Panc1 (cell line): ENCODE data around the gene AHCY.

ENCODE experiments used
- POLR2AphosphoS5 ChIP-seq: IDR thresholded peaks from 2 replicates; pipeline ENCODE4 v1.6.1; 2012; ENCODE audit warnings: mild to moderate bottlenecking, low read depth, low read length, moderate library complexity
- TF ChIP-seq, protein P1 (sequence below): fragments of 450-650 bp; IDR thresholded peaks from 2 replicates; pipeline ENCODE4 v1.5.1; 2017; ENCODE audit warnings: mild to moderate bottlenecking
- TF ChIP-seq, protein P2 (sequence below), 2 experiments: IDR thresholded peaks; 2 replicates each; pipeline ENCODE4 v1.6.1; 2011 to 2012; ENCODE audit warnings: low read depth in 2 of 2, control low read depth in 1 of 2, low read length in 1 of 2, mild to moderate bottlenecking in 1 of 2, moderate library complexity in 1 of 2; ENCODE audit not compliant: insufficient read depth in 1 of 2

GRCh38 chr20:34254979-34255378 is 48.2 kb downstream of the AHCY start:
- TF ChIP-seq, protein P1, sequence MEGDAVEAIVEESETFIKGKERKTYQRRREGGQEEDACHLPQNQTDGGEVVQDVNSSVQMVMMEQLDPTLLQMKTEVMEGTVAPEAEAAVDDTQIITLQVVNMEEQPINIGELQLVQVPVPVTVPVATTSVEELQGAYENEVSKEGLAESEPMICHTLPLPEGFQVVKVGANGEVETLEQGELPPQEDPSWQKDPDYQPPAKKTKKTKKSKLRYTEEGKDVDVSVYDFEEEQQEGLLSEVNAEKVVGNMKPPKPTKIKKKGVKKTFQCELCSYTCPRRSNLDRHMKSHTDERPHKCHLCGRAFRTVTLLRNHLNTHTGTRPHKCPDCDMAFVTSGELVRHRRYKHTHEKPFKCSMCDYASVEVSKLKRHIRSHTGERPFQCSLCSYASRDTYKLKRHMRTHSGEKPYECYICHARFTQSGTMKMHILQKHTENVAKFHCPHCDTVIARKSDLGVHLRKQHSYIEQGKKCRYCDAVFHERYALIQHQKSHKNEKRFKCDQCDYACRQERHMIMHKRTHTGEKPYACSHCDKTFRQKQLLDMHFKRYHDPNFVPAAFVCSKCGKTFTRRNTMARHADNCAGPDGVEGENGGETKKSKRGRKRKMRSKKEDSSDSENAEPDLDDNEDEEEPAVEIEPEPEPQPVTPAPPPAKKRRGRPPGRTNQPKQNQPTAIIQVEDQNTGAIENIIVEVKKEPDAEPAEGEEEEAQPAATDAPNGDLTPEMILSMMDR: no peak
- TF ChIP-seq POLR2AphosphoS5: no peak
- TF ChIP-seq, protein P2, sequence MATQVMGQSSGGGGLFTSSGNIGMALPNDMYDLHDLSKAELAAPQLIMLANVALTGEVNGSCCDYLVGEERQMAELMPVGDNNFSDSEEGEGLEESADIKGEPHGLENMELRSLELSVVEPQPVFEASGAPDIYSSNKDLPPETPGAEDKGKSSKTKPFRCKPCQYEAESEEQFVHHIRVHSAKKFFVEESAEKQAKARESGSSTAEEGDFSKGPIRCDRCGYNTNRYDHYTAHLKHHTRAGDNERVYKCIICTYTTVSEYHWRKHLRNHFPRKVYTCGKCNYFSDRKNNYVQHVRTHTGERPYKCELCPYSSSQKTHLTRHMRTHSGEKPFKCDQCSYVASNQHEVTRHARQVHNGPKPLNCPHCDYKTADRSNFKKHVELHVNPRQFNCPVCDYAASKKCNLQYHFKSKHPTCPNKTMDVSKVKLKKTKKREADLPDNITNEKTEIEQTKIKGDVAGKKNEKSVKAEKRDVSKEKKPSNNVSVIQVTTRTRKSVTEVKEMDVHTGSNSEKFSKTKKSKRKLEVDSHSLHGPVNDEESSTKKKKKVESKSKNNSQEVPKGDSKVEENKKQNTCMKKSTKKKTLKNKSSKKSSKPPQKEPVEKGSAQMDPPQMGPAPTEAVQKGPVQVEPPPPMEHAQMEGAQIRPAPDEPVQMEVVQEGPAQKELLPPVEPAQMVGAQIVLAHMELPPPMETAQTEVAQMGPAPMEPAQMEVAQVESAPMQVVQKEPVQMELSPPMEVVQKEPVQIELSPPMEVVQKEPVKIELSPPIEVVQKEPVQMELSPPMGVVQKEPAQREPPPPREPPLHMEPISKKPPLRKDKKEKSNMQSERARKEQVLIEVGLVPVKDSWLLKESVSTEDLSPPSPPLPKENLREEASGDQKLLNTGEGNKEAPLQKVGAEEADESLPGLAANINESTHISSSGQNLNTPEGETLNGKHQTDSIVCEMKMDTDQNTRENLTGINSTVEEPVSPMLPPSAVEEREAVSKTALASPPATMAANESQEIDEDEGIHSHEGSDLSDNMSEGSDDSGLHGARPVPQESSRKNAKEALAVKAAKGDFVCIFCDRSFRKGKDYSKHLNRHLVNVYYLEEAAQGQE (IDR thresholded peaks at IDR 0.05; ENCODE audit: insufficient read depth in 1 of 2, low read depth in 2 of 2, low read length in 1 of 2): no peak
